NCI-H2081 (cell line): Measurements from ENCODE around the gene SLC26A5.
"Not testable (repeated sequence)": the region's sequence is repeated elsewhere in the genome, so short reads cannot be mapped to it uniquely, and the experiment has no call there.

Experiments
- DNase-seq, 2 experiments: peaks; one replicate each; lab custom pipeline; 2025; lab: John Stamatoyannopoulos, UW

The SLC26A5 gene

DNA sequence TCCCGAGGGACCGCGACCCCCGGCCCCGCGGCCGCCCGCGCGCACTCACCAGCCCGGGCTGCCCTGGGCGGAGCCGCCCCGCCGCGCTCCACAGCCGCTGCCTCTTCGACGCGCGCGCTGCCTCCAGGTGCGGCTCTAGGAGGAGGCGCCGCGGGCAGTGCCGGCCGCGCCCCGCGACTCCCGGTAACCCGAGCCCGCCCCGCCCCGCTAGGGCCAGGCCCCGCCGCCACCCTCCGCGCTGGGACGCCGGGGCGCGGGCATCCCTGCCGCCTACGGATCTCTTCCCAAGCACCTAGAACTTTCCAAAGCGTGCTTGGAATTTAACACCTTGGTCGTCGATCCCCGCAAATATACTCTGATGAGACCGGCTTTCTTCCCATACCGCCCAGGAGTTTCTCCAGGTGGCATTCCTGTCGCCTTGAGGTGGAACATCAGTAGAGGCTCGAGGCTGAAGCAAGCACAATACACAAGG, at the start of gene SLC26A5:
Gene SLC26A5, minus strand, starts transcription at position 159 of the 472 bp plus-strand sequence. CDS start 24,693 bp downstream, outside the sequence.
- peak; percentile 45 to 62 for DNase-seq

GRCh38 chr7:103487419-103487818, 41.4 kb upstream of the SLC26A5 start:
- DNase-seq: no peak

- not testable (repeated sequence) for DNase-seq
Observed at GRCh38 chr7:103486873-103487272, 40.9 kb upstream of the SLC26A5 start.

- no peak for DNase-seq
Observed at GRCh38 chr7:103480771-103481170, 34.8 kb upstream of the SLC26A5 start.

- no peak for DNase-seq
Observed at GRCh38 chr7:103474956-103475355, 28.9 kb upstream of the SLC26A5 start.

DNA sequence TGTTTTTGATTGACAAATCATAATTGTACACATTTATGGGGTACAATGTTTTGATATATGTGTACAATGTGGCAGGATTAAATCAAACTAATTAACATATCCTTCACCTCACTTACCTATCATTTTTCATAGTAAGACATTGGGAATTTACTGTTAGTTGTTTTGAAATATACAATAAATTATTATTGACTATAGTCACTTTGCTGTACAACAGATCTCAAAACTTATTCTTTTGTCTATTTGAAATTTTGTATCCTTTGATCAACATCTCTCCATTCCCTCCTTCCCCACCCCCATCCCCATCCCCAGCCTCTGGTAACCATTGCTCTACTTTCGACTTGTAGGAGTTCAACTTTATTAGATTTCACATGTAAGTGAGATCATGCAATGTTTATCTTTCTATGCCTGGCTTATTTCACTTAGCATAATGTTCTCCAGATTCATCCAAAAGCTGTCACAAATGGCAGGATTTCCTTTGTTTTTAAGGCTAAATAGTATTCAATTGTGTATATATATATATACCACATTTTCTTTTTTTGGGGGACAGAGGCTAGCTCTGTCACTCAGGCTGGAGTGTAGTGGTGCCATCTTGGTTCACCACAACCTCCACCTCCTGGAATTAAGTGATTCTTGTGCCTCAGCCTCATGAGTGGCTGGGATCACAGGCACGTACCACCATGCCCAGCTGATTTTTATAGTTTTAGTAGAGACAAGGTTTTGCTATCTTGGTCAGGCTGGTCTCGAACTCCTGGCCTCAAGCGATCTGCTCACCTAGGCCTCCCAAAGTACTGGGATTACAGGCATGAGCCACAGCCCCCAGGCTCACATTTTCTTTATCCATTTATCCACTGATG, 23.3 kb upstream of the SLC26A5 start:
- no peak for DNase-seq

GRCh38 chr7:103466814-103467213, 20.8 kb upstream of the SLC26A5 start:
- DNase-seq: no peak

DNA sequence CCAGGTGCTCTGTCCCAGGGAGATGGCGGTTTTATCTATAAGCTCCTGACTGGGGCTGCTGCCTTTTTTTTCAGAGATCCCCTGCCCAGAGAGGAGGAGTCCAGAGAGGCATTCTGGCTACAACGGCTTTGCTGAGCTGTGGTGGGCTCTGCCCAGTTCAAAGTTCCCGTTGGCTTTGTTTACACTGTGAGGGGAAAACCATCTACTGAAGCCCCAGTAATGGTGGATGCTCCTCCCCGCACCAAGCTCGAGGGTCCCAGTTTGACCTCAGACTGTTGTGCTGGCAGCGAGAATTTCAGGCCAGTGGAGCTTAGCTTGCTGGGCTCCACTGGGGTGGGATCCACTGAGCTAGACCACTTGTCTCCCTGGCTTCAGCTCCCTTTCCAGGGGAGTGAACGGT, 16.4 kb upstream of the SLC26A5 start:
- no peak for DNase-seq

GRCh38 chr7:103447073-103447960, 1.3 kb upstream of the SLC26A5 start:
- peak; percentile 75 to 78 for DNase-seq

DNA sequence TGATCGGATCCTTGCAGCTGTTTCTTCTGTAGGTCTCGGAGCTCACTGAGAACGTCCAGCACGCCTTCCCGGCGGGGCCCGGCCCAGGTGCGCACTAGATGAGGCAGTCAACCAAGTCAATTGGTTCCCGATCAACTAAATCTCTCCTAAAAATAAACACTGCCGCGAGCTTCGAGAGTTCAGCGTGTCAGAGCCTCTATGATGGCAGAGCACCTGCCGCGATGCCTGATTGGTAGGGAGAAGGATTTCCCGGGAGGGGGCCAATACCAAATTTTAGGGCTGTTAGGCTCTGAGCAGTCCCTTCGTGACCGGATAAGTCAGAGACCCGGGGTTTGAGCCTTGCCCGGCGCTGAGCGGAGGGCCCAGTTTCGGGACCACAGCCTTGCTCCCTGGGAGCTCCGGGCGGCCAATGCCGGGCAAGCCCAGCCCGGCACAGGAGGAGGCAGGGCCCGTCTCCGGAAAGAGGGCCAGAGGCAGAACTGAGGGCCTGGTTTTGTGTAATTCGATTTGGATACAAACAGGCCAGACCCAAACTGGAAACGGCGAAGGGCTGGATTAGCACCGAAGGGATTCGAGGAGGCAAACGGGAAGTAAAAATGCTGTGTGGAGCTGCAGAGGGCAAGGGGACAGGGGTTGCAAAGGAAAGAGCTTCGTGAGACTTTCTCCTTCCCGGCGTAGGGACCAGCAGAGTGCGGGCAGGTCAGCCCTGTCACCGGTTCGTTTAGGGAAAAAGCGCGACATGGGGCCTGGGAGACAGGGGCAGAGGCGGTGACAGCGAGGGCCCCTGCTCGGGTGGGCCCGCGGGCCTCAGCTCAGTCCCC, 569 bp downstream of the SLC26A5 start:
- DNase-seq: no peak

DNA sequence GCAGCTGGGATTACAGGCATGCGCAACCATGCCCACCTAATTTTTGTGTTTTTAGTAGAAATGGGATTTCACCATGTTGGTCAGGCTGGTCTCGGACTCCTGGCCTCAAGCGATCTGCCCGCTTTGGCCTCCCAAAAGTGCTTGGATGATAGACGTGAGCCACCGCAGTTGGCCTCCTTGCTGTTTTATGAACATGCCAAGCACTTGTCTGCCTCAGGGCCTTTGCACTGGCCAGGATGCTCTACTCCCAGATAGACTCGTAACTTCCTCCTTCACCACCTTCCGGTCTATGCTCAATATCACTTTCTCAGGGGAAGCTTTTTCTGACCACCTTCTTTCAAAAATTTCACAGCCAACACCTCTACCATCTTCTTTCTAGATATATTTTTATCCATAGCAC, 6.3 kb downstream of the SLC26A5 start:
- DNase-seq: no peak

GRCh38 chr7:103437623-103438022, 8.4 kb downstream of the SLC26A5 start:
- no peak for DNase-seq

GRCh38 chr7:103432712-103433111, 13.3 kb downstream of the SLC26A5 start:
- no peak for DNase-seq

- DNase-seq: no peak
Observed at GRCh38 chr7:103425177-103425576, 20.8 kb downstream of the SLC26A5 start.

DNA sequence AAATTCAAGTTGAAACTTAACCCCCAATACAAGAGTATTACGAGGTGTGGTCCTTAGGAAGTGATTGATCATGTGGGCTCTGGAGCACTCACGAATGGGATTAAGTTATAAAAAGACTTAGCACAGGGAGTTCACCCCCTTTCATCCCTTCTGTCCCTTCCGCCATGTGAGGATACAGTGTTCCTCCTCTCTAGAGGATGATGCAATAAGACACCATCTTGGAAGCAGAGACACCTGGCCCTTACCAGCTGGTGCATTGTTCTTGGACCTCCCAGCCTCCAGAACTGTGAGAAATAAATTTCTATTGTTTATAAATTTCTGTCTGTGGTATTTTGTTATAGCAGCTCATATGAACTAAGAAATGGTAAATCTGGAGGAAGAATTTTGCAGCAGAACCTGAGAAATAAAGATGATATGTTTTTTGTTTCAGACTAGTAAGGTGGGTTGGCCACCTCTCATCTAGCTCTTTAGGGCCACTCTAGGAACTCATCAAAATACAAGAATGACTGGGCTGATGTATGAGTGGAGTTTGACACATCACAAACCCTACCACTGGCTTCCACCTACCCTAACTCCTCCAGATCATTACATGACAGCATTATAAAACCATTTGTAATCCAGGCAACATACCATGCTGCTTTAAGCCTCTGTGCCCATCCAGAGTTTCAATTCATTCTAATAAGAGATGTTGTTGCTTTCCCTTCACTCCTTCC, 22.4 kb downstream of the SLC26A5 start:
- DNase-seq: no peak

DNA sequence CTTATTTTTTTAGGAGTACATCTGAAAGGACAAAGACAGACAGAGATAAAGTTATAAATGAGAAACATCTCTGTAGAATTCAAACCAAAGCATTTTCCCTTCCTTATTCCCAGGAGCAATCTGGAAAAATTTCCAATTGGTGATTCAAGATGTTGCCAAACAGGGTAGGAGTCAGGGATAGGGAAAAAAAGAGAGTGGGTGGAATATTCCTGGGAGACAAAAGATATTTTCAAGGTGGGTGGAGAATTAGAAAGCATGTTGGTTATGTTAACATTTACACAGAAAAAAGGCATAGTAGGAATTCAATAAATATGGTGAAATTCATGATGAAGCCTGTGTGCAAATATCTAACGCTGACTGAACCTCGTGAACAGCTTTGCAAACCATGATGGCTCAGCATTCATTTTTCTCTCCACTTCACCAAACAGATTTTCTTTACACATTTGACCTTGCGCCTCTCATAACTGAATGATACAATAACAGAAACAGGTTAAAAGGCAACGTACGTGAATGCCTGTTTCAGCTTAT, 25.1 kb downstream of the SLC26A5 start:
- DNase-seq: no peak

DNA sequence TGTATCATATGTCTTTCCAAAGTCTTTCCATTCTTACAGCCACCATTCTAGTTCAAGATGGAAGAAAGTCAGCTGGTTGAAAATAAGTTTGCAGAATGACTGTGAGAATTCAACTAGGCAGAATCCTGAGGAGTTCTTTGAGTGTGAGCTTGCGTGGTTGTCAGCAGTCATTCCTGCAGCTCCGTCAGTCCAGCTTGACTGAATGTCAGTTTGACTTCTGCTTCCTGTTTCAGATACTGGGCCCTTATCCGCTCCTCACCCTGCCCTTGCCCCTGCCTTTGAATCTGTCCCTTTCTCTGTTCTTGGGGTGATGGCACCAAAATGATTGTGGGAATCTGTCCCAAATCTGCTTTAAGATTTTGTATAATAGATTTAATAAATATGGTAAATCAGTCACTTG, 27.8 kb downstream of the SLC26A5 start:
- DNase-seq: no peak

DNA sequence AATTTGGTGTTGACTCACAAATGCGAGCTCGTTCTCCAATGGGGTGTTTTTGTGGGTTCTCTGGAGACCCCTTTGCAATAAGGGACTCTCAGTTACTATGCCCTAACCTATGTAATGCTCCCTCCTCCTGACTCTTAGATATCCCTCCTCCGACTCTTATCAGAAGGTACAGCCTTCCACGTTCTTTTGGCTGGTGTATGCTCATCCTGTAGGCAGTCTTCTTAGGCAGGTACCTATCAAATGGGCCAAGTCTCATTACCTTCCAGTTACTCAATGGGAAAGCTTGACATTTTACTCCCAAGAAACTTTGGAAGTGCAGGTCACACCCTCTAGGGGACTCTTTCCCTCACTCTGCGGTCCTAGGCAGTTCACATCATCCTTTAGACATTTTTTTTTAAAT, 32.6 kb downstream of the SLC26A5 start:
- no peak for DNase-seq

DNA sequence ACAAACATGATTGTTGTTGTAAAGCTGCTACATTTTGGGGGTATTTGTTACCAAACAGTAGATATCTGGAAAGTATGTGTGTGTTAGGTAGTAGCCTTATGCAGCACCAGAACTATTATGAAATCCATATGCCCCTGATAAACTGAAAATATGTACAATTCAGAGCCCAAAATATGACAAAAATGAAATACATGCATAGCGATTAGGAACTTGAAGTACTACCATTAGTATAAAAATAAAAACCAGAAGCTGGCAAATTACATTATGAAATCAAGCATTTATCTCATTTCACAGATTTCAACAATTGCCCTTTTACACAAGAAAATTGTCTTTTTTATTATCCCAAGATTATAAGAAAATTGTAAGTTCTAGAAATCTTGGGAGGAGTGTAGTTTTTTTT, 33.9 kb downstream of the SLC26A5 start:
- no peak for DNase-seq

DNA sequence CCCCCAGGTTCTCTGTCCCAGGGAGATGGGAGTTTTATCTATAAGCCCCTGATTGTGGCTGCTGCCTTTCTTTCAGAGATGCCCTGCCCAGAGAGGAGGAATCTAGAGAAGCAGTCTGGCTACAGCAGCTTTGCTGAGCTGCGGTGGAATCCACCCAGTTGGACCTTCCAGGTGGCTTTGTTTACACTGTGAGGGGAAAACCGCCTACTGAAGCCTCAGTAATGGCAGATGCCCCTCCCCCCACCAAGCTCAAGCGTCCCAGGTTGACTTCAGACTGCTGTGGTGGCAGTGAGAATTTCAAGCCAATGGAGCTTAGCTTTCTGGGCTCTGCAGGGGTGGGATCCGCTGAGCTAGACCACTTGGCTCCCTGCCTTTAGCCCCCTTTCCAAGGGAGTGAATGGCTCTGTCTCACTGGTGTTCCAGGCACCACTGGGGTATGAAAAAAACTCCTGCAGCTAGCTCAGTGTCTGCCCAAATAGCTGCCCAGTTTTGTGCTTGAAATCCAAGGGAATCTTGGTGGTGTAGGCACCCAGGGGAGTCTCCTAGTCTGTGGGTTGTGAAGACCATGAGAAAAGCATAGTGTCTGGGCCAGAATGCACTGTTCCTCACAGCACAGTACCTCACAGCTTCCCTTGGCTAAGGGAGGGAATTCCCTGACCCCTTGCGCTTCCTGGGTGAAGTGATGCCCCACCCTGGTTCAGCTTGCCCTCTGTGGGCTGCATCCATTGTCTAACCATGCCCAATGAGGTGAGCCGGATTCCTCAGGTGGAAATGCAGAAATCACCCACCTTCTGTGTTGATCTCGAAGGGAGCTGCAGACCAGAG, 40.0 kb downstream of the SLC26A5 start:
- DNase-seq: not testable (repeated sequence)
